NCI-H510A (cell line): ENCODE results near the gene FAM50B.

Source experiments
- DNase-seq: peaks from one replicate; lab custom pipeline; 2025; lab: John Stamatoyannopoulos, UW

The FAM50B gene

GRCh38 chr6:3848925-3849605 lies at the start of gene FAM50B:
FAM50B (plus strand) TSS chr6:3849373; CDS start chr6:3849812, 439 bp downstream.
- peak; percentile 18 for DNase-seq

DNA sequence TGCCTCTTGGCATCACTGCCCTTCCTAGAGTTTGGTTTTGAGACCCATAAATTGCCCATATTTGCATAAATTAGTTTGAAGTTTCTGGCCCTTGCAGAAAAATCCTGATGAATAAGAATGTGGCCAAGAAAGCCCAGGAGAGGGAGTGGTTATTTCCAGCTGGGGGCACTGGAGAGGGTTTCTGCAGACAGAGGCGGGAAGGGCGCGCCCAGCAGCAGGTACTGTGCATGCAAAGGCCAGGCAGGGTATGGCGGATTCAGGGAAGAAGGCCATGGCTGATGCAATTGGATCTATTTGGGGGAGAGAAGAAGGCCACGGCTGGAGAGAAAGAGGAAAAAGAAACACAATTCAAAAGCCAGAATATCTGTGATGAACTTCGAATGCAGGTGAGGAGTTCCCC lies 49.5 kb upstream of the FAM50B start:
- no peak for DNase-seq

DNA sequence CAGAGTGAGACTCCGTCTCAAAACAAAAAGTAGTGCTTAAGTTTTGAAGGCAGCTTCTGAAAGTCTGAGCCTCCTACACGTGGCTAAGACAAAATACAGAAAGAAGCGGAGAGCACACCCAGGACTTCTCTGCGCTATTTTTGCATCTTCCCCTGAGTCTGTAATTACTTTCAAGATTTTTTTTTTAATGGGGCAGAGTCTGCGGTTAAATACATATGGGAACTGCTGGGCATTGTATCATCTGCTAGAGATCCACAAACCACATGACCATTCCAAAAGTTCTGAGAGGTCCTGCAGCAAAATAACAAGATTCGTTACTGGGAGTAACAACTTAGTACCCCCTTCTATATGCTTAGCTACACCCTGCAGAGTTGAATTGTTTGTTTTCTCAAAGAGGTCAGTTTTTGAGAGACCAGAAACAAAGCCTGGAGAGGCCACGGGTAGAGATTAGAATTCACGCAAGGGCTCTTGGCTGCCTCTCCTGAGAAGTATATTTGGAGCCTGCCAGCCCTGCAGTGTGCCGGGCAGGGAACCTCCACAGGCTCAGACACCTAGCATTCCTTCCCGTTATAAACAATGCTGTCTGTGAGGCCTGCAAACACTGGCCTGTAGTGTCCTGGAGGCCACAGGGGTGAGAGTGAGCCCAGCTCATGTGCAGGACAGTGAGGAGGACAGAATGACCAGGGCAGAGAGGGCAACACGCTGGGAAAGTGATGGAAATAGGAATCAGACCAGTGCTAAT lies 48.2 kb upstream of the FAM50B start:
- DNase-seq, result no peak

GRCh38 chr6:3801960-3802359 lies 47.2 kb upstream of the FAM50B start:
- no peak for DNase-seq

GRCh38 chr6:3803627-3804468 lies 45.3 kb upstream of the FAM50B start:
- no peak for DNase-seq

- DNase-seq, result no peak
Measured at GRCh38 chr6:3804964-3805363, 44.2 kb upstream of the FAM50B start.

GRCh38 chr6:3805448-3806123 lies 43.6 kb upstream of the FAM50B start:
- no peak for DNase-seq

DNA sequence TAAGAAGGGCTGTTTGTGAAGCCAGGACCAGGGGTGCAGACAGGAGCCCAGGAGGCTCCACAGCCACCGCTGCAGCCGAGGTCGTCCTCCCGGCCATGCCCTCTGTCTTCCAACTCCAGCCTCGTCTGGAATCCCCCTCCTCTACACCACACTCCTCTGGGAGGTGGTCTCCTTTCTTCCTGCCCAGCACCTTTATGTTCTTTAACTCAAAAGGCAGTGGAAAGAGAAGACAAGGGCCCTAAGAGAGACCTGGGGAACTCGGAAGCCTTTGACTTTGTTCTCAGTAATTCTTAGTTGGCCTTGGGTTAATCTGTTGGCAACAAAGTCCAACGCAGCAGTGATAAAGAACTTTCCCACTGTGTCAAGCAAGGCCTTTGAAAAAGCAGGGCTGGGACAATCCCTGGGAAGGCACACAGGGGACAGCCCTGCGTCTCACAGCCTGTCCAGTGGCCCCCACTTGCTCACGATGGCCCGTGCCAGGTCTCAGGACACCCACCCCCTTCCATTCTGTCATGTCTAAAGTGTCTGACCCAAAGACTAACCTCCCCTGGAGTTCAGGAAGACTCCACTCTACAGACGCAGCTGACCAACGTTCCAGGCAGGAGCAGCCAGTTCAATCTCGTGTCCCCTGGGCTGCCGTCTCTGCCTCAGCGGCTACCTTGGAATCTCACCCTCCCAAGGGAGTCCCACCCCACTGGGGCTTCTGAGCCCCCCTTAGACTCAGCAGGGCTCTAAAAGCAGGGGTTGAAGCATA lies 42.8 kb upstream of the FAM50B start:
- DNase-seq, result no peak

DNA sequence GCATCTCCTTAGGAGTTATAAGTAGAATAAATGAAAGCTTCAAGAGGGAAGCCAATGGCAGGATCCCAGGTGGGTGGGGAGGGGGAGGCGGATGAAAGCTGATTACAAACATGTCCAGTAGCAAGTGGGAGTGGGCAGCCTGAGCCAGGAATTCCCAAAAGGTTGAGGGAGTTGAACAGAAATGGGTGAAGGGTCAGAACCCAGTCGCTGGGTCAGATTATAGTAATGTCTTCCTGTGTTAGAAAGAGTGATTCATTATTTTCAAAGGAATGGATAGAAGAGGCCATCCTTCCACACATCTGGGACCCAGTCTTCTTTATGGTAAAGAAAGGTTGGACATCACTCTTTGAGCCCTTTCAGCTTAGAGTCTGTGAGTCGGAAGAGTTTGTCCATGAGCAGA lies 41.0 kb upstream of the FAM50B start:
- DNase-seq, result no peak

- DNase-seq, result no peak
Measured at GRCh38 chr6:3808759-3809514, 40.2 kb upstream of the FAM50B start.

DNA sequence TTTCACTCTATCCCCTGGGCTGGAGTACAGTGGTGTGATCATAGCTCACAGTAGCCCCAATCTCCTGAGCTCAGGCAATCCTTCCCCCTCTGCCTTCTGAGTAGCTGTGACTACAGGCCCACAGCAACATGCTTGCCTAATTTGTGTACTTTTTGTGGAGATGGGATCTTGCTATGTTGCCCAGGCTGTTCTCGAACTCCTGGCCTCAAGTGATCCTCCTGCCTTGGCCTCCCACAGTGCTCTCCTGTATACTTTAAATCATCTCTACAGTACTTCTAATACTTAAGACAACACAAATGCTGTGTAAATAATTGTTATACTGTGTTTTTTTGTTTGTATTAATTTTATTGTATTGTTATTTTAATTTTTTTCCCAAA lies 39.7 kb upstream of the FAM50B start:
- no peak for DNase-seq

GRCh38 chr6:3809982-3810381 lies 39.2 kb upstream of the FAM50B start:
- DNase-seq, result no peak

GRCh38 chr6:3811191-3811590 lies 38.0 kb upstream of the FAM50B start:
- DNase-seq, result no peak

- no peak for DNase-seq
Measured at GRCh38 chr6:3812596-3812995, 36.6 kb upstream of the FAM50B start.

- peak; percentile 1 for DNase-seq
Measured at GRCh38 chr6:3813150-3813780, 35.9 kb upstream of the FAM50B start.

GRCh38 chr6:3813918-3814317 lies 35.3 kb upstream of the FAM50B start:
- DNase-seq, result no peak

DNA sequence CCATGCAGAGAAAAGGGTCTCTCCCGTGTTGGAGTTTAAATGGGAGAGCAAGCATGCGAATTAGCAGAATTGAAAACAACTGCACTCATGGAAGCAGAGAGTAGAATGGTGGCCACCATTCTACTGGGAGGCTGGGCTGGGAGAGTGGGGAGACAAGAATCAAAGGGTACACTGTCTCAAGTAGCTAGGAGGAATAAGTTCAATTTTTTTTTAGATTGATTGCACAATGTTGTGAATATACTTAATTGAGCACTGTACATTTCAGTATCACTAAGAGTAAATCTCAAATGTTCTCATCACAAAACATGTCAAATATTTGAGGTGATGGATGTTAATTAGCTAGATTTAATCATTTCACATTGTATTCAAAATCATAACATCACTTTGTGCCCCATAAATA lies 34.6 kb upstream of the FAM50B start:
- no peak for DNase-seq

GRCh38 chr6:3816251-3816650 lies 32.9 kb upstream of the FAM50B start:
- DNase-seq, result no peak

DNA sequence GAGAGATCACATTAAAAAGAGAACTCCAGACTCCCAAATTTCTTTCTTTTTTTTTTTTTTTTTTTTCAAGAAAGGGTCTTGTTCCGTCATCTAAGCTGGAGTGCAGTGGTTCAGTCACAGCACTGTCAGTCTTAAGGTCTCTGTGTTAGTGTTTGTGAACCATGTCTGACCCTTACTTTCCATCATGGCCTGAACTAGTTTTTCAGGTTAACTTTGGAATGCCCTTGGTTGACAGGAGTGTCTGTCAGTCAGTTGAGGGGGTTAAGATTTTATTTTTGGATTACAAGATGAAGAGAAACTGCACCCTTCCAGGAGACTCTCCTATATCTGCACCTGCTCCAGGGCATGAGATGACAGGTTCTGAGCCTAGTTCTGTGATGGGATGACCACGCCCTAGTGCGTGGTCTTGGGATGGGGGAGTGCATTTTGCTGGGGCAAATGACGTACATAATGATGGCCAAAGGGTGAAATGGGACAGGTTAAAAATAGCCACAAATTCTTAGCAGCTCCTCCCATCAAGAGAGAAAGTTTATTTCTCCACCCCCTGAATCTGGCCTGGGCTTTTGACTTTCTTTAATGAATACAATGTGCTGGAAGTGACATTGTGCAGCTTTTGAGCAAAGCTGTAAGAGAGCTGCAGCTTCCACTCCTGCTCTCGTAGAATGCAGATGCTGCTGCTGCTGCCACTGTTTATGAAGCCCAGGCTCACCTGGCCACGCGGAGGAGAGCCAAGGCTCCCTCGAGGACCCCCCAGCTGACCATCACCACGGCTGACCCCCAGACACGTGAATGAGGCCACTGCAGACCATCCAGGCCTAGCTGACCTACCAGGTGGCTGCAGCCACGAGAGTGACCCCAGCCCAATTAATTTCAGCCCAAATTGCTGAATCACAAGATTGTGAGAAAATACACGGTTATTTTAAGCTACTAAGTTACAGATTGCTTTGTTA lies 29.7 kb upstream of the FAM50B start:
- no peak for DNase-seq
